ENCODE results near the gene SEPTIN10. TPM values are rescaled to one million over a fixed set of nuclear protein-coding genes. Genes with fewer than 3 reads are reported as not detected.

The SEPTIN10 gene
- total and polyA plus RNA-seq, 2 donors, result 90.2 to 140 TPM

GRCh38 chr2:109523536-109524361, 90.0 kb downstream of the SEPTIN10 start:
- 86% methylated on average over 13 of the region's 13 CpGs for WGBS
- Histone ChIP-seq H3K4me3 (ENCODE audit: low read depth, low read length) (no peak overlapping the region), H3K4me1 (ENCODE audit: insufficient read depth) (no peaks in the 10 kb centered on the region), H3K27ac (ENCODE audit: low read depth) (no peak overlapping the region), H3K36me3 (ENCODE audit: insufficient read depth) (no peaks in the 10 kb centered on the region)
- no peak for DNase-seq (ENCODE audit: extremely low spot score)

- no peak for DNase-seq (ENCODE audit: extremely low spot score)
- no peaks in the 10 kb centered on the region for H3K4me1 ChIP-seq (ENCODE audit: insufficient read depth)
- WGBS, result 78% methylated on average over 6 of the region's 6 CpGs
- no peaks in the 10 kb centered on the region for H3K36me3 ChIP-seq (ENCODE audit: insufficient read depth)
- no peak overlapping the region for H3K4me3 ChIP-seq (ENCODE audit: low read depth, low read length)
- H3K27ac ChIP-seq (ENCODE audit: low read depth), result no peak overlapping the region
Measured at GRCh38 chr2:109523121-109523520, 90.6 kb downstream of the SEPTIN10 start.

GRCh38 chr2:109522063-109522374, 91.7 kb downstream of the SEPTIN10 start:
- Histone ChIP-seq H3K4me3 (ENCODE audit: low read depth, low read length) (no peak overlapping the region), H3K27ac (ENCODE audit: low read depth) (no peak overlapping the region), H3K36me3 (ENCODE audit: insufficient read depth) (no peaks in the 10 kb centered on the region), H3K4me1 (ENCODE audit: insufficient read depth) (no peaks in the 10 kb centered on the region)
- DNase-seq (ENCODE audit: extremely low spot score), result no peak
- 91% methylated on average over 7 of the region's 7 CpGs for WGBS

GRCh38 chr2:109521233-109522062, 92.3 kb downstream of the SEPTIN10 start:
- Histone ChIP-seq H3K27ac (ENCODE audit: low read depth) (no peak overlapping the region), H3K36me3 (ENCODE audit: insufficient read depth) (no peaks in the 10 kb centered on the region), H3K4me1 (ENCODE audit: insufficient read depth) (no peaks in the 10 kb centered on the region), H3K4me3 (ENCODE audit: low read depth, low read length) (no peak overlapping the region)
- WGBS, result 68% methylated on average over 20 of the region's 20 CpGs
- no peak for DNase-seq (ENCODE audit: extremely low spot score)

- Histone ChIP-seq H3K4me1 (ENCODE audit: insufficient read depth) (no peaks in the 10 kb centered on the region), H3K4me3 (ENCODE audit: low read depth, low read length) (no peak overlapping the region), H3K36me3 (ENCODE audit: insufficient read depth) (no peaks in the 10 kb centered on the region), H3K27ac (ENCODE audit: low read depth) (no peak overlapping the region)
- no peak for DNase-seq (ENCODE audit: extremely low spot score)
- WGBS, result 88% methylated on average over 4 of the region's 4 CpGs
Measured at GRCh38 chr2:109519513-109519912, 94.3 kb downstream of the SEPTIN10 start.

- no peak overlapping the region for H3K27ac ChIP-seq (ENCODE audit: low read depth)
- H3K4me3 ChIP-seq (ENCODE audit: low read depth, low read length), result no peak overlapping the region
- no peaks in the 10 kb centered on the region for H3K36me3 ChIP-seq (ENCODE audit: insufficient read depth)
- WGBS, result 83% methylated on average over 26 of the region's 26 CpGs
- H3K4me1 ChIP-seq (ENCODE audit: insufficient read depth), result no peaks in the 10 kb centered on the region
- DNase-seq (ENCODE audit: extremely low spot score), result no peak
Measured at GRCh38 chr2:109517118-109517889, 96.5 kb downstream of the SEPTIN10 start.

GRCh38 chr2:109516445-109517117, 97.2 kb downstream of the SEPTIN10 start:
- Histone ChIP-seq H3K27ac (ENCODE audit: low read depth) (no peak overlapping the region), H3K4me3 (ENCODE audit: low read depth, low read length) (no peak overlapping the region), H3K4me1 (ENCODE audit: insufficient read depth) (no peaks in the 10 kb centered on the region), H3K36me3 (ENCODE audit: insufficient read depth) (no peaks in the 10 kb centered on the region)
- 76% methylated on average over 20 of the region's 20 CpGs for WGBS
- no peak for DNase-seq (ENCODE audit: extremely low spot score)

- Histone ChIP-seq H3K4me1 (ENCODE audit: insufficient read depth) (no peaks in the 10 kb centered on the region), H3K4me3 (ENCODE audit: low read depth, low read length) (no peak overlapping the region), H3K36me3 (ENCODE audit: insufficient read depth) (no peaks in the 10 kb centered on the region), H3K27ac (ENCODE audit: low read depth) (no peak overlapping the region)
- 99% methylated on average over 5 of the region's 5 CpGs for WGBS
- no peak for DNase-seq (ENCODE audit: extremely low spot score)
Measured at GRCh38 chr2:109514857-109515256, 98.9 kb downstream of the SEPTIN10 start.

GRCh38 chr2:109513749-109514588, 99.8 kb downstream of the SEPTIN10 start:
- 32% methylated on average over 20 of the region's 20 CpGs for WGBS
- peak; percentile 58 for DNase-seq (ENCODE audit: extremely low spot score)
- Histone ChIP-seq H3K27ac (ENCODE audit: low read depth) (no peak overlapping the region), H3K36me3 (ENCODE audit: insufficient read depth) (no peaks in the 10 kb centered on the region), H3K4me3 (ENCODE audit: low read depth, low read length) (no peak overlapping the region), H3K4me1 (ENCODE audit: insufficient read depth) (no peaks in the 10 kb centered on the region)

GRCh38 chr2:109513230-109513629, 100.5 kb downstream of the SEPTIN10 start:
- 95% methylated on average over 5 of the region's 5 CpGs for WGBS
- H3K36me3 ChIP-seq (ENCODE audit: insufficient read depth), result no peaks in the 10 kb centered on the region
- H3K4me3 ChIP-seq (ENCODE audit: low read depth, low read length), result no peak overlapping the region
- no peaks in the 10 kb centered on the region for H3K4me1 ChIP-seq (ENCODE audit: insufficient read depth)
- H3K27ac ChIP-seq (ENCODE audit: low read depth), result no peak overlapping the region
- no peak for DNase-seq (ENCODE audit: extremely low spot score)

- H3K4me3 ChIP-seq (ENCODE audit: low read depth, low read length), result no peak overlapping the region
- H3K4me1 ChIP-seq (ENCODE audit: insufficient read depth), result no peaks in the 10 kb centered on the region
- 90% methylated on average over 5 of the region's 5 CpGs for WGBS
- H3K27ac ChIP-seq (ENCODE audit: low read depth), result no peak overlapping the region
- no peak for DNase-seq (ENCODE audit: extremely low spot score)
- no peaks in the 10 kb centered on the region for H3K36me3 ChIP-seq (ENCODE audit: insufficient read depth)
Measured at GRCh38 chr2:109512076-109512475, 101.7 kb downstream of the SEPTIN10 start.

GRCh38 chr2:109511168-109511567, 102.6 kb downstream of the SEPTIN10 start:
- no peak for DNase-seq (ENCODE audit: extremely low spot score)
- no peaks in the 10 kb centered on the region for H3K36me3 ChIP-seq (ENCODE audit: insufficient read depth)
- no peak overlapping the region for H3K4me3 ChIP-seq (ENCODE audit: low read depth, low read length)
- WGBS, result 82% methylated on average over 3 of the region's 3 CpGs
- H3K4me1 ChIP-seq (ENCODE audit: insufficient read depth), result no peaks in the 10 kb centered on the region
- no peak overlapping the region for H3K27ac ChIP-seq (ENCODE audit: low read depth)

All from urinary bladder (tissue), 4 donors.